ENCODE data around the gene BCL2L13. TPM values are rescaled to one million over a fixed set of nuclear protein-coding genes. Genes with fewer than 3 reads are reported as not detected.
"Not testable (repeated sequence)": the region's sequence is repeated elsewhere in the genome, so short reads cannot be mapped to it uniquely, and the experiment has no call there.

BCL2L13 gene
- total and polyA plus RNA-seq, 7 donors, result 67.0 to 201 (median 128) TPM

DNA sequence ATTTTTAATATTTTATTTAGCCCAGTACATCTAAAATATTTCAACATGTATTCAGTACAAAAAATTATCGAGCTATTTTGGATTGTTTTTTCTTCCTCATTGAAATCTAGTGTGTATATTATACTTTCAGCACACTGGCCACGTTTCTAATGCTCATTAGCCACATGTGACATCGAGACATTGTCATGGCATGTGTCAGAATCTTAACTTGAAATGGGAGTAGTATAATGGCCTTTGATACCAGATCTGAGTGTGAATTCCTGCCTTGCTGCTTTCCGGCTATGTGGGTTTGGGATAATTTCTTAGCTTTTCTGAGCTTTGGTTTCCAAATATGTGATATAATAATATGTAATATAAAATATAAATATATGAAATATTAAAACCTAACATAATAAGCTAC lies 54.3 kb downstream of the BCL2L13 start:
- 55 to 60% (median 57%) methylated on average over 4 of the region's 4 CpGs for WGBS, 3 donors
- ATAC-seq, result peak; percentile 77 to 88 (median 85)

DNA sequence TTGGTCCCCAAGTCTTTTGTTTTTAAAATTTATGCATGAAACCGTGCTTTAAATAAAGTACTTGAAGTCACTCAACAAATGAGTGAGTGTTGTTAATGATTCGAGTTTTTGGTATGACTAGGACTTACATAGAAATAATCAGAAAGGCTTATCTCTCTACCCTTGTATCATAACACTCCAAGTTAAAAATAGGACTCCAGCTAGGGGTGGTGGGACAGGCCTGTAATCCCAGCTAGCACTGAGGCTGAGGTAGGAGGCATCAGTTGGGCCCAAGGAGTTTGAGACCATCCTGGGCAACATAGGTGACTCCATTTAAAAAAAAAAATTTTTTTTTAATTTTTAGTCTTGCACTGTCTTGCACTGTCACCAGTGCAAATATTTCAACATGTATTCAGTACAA lies 55.6 kb downstream of the BCL2L13 start:
- ATAC-seq (no peak), DNase-seq (no peak)
- no peak for TF ChIP-seq CTCF (IDR thresholded peaks at IDR 0.05)
- no peaks in the 10 kb centered on the region for H3K9me3 ChIP-seq
- intact Hi-C loops (cut with DNase I), result no loop called here
- no peak overlapping the region for H3K27ac ChIP-seq
- peaks cover 4 to 44% of the 10 kb centered on the region in 2 donors for H3K36me3 ChIP-seq (ENCODE audit: insufficient read depth in 1 of 2, low read depth in 1 of 2)
- H3K4me3 ChIP-seq, result no peak overlapping the region
- 94 to 97% (median 94%) methylated on average over 2 of the region's 2 CpGs for WGBS, 3 donors
- H3K27me3 ChIP-seq (ENCODE audit: insufficient read depth in 3 of 3, low read length in 2 of 3), result no peaks in the 10 kb centered on the region
- peaks cover 3% of the 10 kb centered on the region for H3K4me1 ChIP-seq

More for the DNA sequence above, 54.3 kb downstream of the BCL2L13 start:
- DNase-seq, result no peak
- no peak for TF ChIP-seq CTCF (IDR thresholded peaks at IDR 0.05)
- Histone ChIP-seq H3K36me3 (ENCODE audit: insufficient read depth in 1 of 2, low read depth in 1 of 2) (peaks cover 4 to 45% of the 10 kb centered on the region in 2 donors), H3K27me3 (ENCODE audit: insufficient read depth in 3 of 3, low read length in 2 of 3) (no peaks in the 10 kb centered on the region), H3K27ac (peak overlapping the region; percentile 27), H3K4me3 (no peak overlapping the region), H3K4me1 (peaks cover 3% of the 10 kb centered on the region), H3K9me3 (no peaks in the 10 kb centered on the region)
- intact Hi-C loops (cut with DNase I), result no loop called here

DNA sequence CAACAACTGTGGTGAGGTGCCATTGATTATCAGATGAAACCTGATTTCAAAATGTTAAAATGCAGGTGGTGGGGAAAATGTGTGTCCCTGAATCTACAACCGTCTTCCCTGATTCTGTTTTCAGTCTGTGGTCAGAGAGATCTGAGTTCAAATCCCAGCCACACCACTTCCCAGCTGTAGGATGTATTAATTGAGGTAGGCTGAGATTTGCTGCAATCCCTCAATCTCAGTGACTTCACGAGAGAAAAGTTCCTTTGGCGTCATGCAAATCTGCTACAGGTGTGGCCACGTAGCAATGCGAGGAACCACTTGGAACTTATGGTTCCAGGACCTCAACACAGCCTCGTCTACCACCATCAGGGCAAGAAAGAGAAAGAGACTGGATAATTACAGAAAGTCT lies 56.2 kb downstream of the BCL2L13 start:
- Histone ChIP-seq H3K4me1 (peaks cover 3% of the 10 kb centered on the region), H3K9me3 (no peaks in the 10 kb centered on the region), H3K36me3 (ENCODE audit: insufficient read depth in 1 of 2, low read depth in 1 of 2) (peaks cover 4 to 42% of the 10 kb centered on the region in 2 donors), H3K27me3 (ENCODE audit: insufficient read depth in 3 of 3, low read length in 2 of 3) (no peaks in the 10 kb centered on the region), H3K4me3 (no peak overlapping the region), H3K27ac (no peak overlapping the region)
- TF ChIP-seq CTCF (IDR thresholded peaks at IDR 0.05), result no peak
- DNase-seq, result no peak
- ATAC-seq, result no peak
- 84 to 88% (median 88%) methylated on average over 6 of the region's 6 CpGs for WGBS, 3 donors
- intact Hi-C loops (cut with DNase I), result no loop called here

DNA sequence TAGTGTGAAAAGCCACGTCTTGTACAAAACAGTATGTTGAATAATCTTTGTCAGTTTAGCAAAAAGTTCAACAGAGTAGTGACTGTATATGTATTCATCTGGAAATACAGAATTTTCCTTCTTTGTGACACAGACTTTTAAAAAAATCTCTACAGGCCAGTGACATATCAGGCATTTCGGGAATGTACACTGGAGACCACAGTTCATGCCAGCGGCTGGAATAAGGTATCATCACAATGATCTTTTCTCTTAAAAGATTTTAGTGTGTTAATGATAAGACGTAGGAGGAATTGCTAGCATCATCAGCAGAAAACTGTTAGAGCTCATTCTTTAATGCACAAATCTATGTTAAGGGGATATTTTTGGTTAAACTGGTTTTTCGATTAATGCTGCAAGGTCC lies 57.4 kb downstream of the BCL2L13 start:
- intact Hi-C loops (cut with DNase I), result no loop called here
- H3K4me3 ChIP-seq, result no peak overlapping the region
- TF ChIP-seq CTCF (IDR thresholded peaks at IDR 0.05), result no peak
- 89 to 95% (median 90%) methylated on average over 5 of the region's 5 CpGs for WGBS, 3 donors
- no peak for ATAC-seq
- no peaks in the 10 kb centered on the region for H3K27me3 ChIP-seq (ENCODE audit: insufficient read depth in 3 of 3, low read length in 2 of 3)
- peaks cover 4 to 34% of the 10 kb centered on the region in 2 donors for H3K36me3 ChIP-seq (ENCODE audit: insufficient read depth in 1 of 2, low read depth in 1 of 2)
- H3K27ac ChIP-seq, result no peak overlapping the region
- DNase-seq, result no peak
- H3K4me1 ChIP-seq, result peaks cover 3% of the 10 kb centered on the region
- H3K9me3 ChIP-seq, result no peaks in the 10 kb centered on the region

DNA sequence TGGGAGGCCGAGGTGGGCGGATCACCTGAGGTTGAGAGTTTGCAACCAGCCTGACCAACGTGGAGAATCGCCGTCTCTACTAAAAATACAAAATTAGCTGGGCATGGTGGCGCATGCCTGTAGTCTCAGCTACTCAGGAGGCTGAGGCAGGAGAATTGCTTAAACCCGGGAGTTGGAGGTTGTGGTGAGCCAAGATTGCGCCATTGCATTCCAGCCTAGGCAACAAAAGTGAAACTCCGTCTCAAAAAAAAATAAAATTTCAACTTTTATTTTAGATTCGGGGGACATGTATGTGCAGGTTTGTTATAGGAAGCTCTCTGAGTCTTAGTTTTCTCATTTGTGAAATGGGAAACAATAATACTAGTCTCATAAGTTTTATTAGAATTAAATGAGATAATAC lies 58.6 kb downstream of the BCL2L13 start:
- peaks cover 1 to 35% of the 10 kb centered on the region in 2 donors for H3K36me3 ChIP-seq (ENCODE audit: insufficient read depth in 1 of 2, low read depth in 1 of 2)
- DNase-seq; H3K4me1 ChIP-seq; H3K27ac ChIP-seq; ATAC-seq; H3K9me3 ChIP-seq; H3K4me3 ChIP-seq; intact Hi-C loops (cut with DNase I); H3K27me3 ChIP-seq (ENCODE audit: insufficient read depth in 3 of 3, low read length in 2 of 3): not testable (repeated sequence)
- 89 to 93% (median 91%) methylated on average over 10 of the region's 10 CpGs for WGBS, 3 donors

DNA sequence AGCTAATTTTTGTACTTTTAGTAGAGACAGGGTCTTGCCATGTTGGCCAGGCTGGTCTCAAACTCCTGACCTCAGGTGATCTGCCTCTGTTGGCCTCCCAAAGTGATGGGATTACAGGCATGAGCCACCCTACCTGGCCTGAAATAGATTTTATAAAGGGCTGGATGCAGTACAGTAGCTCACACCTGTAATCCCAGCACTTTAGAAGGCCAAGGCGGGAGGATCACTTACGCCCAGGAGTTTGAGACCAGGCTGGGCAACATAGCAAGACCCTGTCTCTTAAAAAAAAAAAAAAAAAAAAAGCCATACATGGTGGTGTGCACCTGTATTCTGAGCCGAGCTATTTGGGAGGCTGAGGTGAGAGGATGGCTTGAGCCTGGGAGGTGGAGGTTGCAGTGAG lies 59.7 kb downstream of the BCL2L13 start:
- intact Hi-C loops (cut with DNase I); H3K4me3 ChIP-seq; DNase-seq; H3K9me3 ChIP-seq; H3K27ac ChIP-seq; H3K27me3 ChIP-seq (ENCODE audit: insufficient read depth in 3 of 3, low read length in 2 of 3); H3K4me1 ChIP-seq; ATAC-seq: not testable (repeated sequence)
- peaks cover 0 to 43% of the 10 kb centered on the region in 2 donors for H3K36me3 ChIP-seq (ENCODE audit: insufficient read depth in 1 of 2, low read depth in 1 of 2)
- WGBS, 3 donors, result 96 to 99% (median 98%) methylated on average over 3 of the region's 3 CpGs
